K562 (cell line): ENCODE measurements around the gene HDAC7. TPM values are rescaled to one million over a fixed set of nuclear protein-coding genes. Genes with fewer than 3 reads are reported as not detected.
A peak's percentile ranks its signal among the peaks of the same experiment; 100 is the strongest.

Source experiments
- BACH1 ChIP-seq: fragments of 200-800 bp; sonication (Bioruptor generic); IDR thresholded peaks from 2 replicates; pipeline ENCODE4 v1.6.1; 2016; ENCODE audit warnings: missing genetic modification characterization, missing compliant biosample characterization
- CBX8 ChIP-seq: fragments of 200-600 bp; sonication (generic); IDR thresholded peaks from 2 replicates; pipeline ENCODE4 v1.6.1; 2012; ENCODE audit warnings: borderline replicate concordance, mixed run types, low read depth, mild to moderate bottlenecking, moderate library complexity, mixed read lengths, low read length, control low read depth, inconsistent platforms; ENCODE audit not compliant: poor library complexity, severe bottlenecking; ENCODE audit errors: extremely low read depth
- GATA2 ChIP-seq: sonication (generic); formaldehyde crosslinking; IDR thresholded peaks from 2 replicates; pipeline ENCODE4 v1.4.0; 2020; ENCODE audit warnings: mild to moderate bottlenecking, missing genetic modification reagents
- HDAC2 ChIP-seq: fragments of 450-650 bp; IDR thresholded peaks from 2 replicates; pipeline ENCODE4 v1.6.1; 2016; ENCODE audit warnings: mild to moderate bottlenecking
- IRF2 ChIP-seq: sonication (generic); formaldehyde crosslinking; IDR thresholded peaks from 2 replicates; pipeline ENCODE4 v1.8.1; 2022; ENCODE audit warnings: mild to moderate bottlenecking, missing genetic modification reagents
- MECOM ChIP-seq: fragments of 250-450 bp; sonication (Bioruptor Pico); IDR thresholded peaks from 2 replicates; pipeline ENCODE4 v1.8.0; 2022; ENCODE audit warnings: inconsistent platforms
- MTA1 ChIP-seq: fragments of 450-650 bp; IDR thresholded peaks from 2 replicates; pipeline ENCODE4 v1.6.1; 2017; ENCODE audit warnings: borderline replicate concordance
- NR1H2 ChIP-seq: sonication (generic); formaldehyde crosslinking; IDR thresholded peaks from 2 replicates; pipeline ENCODE4 v1.4.0; 2020; ENCODE audit warnings: mild to moderate bottlenecking, missing genetic modification reagents
- POLR3G ChIP-seq: IDR thresholded peaks from 2 replicates; pipeline ENCODE4 v1.6.1; 2011; ENCODE audit not compliant: insufficient read length, insufficient replicate concordance; ENCODE audit errors: extremely low read depth
- XRCC3 ChIP-seq: fragments of 450-650 bp; IDR thresholded peaks from 2 replicates; pipeline ENCODE4 v1.6.1; 2017; ENCODE audit warnings: mild to moderate bottlenecking, moderate library complexity
- ZNF212 ChIP-seq: fragments of 450-650 bp; formaldehyde crosslinking; IDR thresholded peaks from 2 replicates; pipeline ENCODE4 v1.4.0; 2020; ENCODE audit warnings: mild to moderate bottlenecking
- ZNF24 ChIP-seq: fragments of 450-650 bp; IDR thresholded peaks from 2 replicates; pipeline ENCODE4 v1.6.1; 2016
- ZNF347 ChIP-seq: fragments of 450-650 bp; formaldehyde crosslinking; IDR thresholded peaks from 2 replicates; pipeline ENCODE4 v1.4.0; 2020; ENCODE audit warnings: low read depth, mild to moderate bottlenecking, moderate library complexity
- ZNF766 ChIP-seq: fragments of 200-800 bp; sonication (Bioruptor generic); conservative IDR thresholded peaks from 2 replicates; pipeline ENCODE4 v1.6.1; 2016; ENCODE audit warnings: missing genetic modification characterization, missing compliant biosample characterization
- polyA plus RNA-seq, 8 experiments: library from polyadenylated mRNA; depleted of rRNA in 4 of 8; stranded (reverse) in 5 of 8; unstranded in 3 of 8; fragments of >200 nt; fragmentation: Nextera tagmentation in 2 of 8; fragmentation: Illumina TruSeq in 1 of 8; extraction: Ambion mirVana in 2 of 8; extraction: Trizol in 1 of 8; gene quantifications; 2 replicates each; pipeline versions ENCODE4 v1.2.1 to v1.2.3, GENCODE V29; 2011 to 2014; ENCODE audit warnings: inconsistent platforms in 1 of 8, missing spikeins in 1 of 8
- total RNA-seq, 7 experiments: library from RNA; depleted of rRNA in 6 of 7; stranded (reverse); fragments of >200 nt in 6 of 7; fragmentation: Illumina TruSeq in 2 of 7; extraction: Trizol in 2 of 7; gene quantifications; 2 replicates each; pipeline versions ENCODE4 v1.2.1 to v1.2.3, GENCODE V29; 2011 to 2021; ENCODE audit warnings: low replicate concordance in 1 of 7
- TF ChIP-seq, protein P1 (sequence below), 2 experiments: fragments of 450-650 bp; formaldehyde crosslinking in 1 of 2; IDR thresholded peaks; 2 replicates each; pipeline versions ENCODE4 v1.4.0 to v1.6.1; 2014 to 2020; ENCODE audit warnings: mild to moderate bottlenecking in 2 of 2, borderline replicate concordance in 1 of 2, low read depth in 1 of 2
- TF ChIP-seq, protein P2 (sequence below): fragments of 450-650 bp; IDR thresholded peaks from 2 replicates; pipeline ENCODE4 v1.7.1; 2018; ENCODE audit warnings: mild to moderate bottlenecking, low read depth; ENCODE audit not compliant: partially characterized antibody

HDAC7 gene
- total and polyA plus RNA-seq, 9 of the 15 experiments (the other 6 are each of a cell fraction or from before 2014, with no cell fraction given), result 2.5 to 129 (median 31.1) TPM

DNA sequence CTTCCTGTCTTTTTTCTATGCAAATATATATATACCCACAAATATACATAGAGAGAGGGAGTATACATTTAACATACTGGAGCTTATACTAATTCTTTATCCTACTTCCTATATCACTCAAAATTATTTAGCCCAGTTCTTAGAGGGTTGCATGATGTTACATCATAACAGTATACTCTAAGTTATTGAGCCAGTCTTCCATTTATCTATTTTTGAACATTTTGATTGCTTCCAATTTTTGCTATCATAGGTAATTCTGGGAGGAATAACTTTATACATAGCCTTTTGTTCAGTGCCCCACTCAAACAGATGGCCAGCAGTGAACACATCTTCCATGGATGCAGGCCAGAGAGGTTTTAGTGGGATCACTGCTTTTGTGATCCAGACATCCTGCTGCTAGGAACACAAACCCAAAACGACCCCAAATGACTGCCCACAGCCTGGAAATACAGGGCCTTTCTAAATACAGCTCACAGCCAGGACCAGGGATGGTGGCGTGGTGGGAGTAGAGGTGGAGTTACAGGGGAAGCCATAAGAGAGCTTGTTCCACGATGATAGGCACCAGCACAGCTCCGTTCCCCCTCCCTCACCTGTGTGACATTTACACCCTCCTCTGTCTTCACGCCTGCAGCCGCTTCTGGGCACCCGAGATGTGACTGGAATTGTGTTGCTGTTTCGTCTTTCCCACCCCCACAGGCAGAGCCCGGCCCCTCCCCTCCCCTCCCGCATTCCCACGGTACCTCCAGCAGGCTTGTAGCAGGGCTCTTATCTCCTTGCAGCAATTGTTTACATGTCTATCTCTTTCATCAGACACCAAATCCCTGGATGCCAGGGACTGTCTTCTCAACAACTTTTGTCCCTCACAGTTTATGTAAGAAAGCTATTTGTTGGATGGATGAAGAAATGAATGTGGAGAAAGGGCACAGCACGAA lies 30.7 kb upstream of the HDAC7 start (continued):
- no peak for TF ChIP-seq NR1H2 (CRISPR knock-in tag)
- TF ChIP-seq POLR3G, result no peak
- 0 out of 2 replicates have a peak, but pooled peaks have one; percentile 61 for TF ChIP-seq ZNF766 (CRISPR knock-in tag)
- peak; percentile 39; the same call in 1 of the 2 replicates for TF ChIP-seq MTA1
- TF ChIP-seq HDAC2, result peak; percentile 38; the same call in 1 of the 2 replicates
- 0 out of 2 replicates have a peak, but pooled peaks have one; percentile 22 for TF ChIP-seq MECOM (CRISPR knock-in tag)
- TF ChIP-seq XRCC3, result no peak
- TF ChIP-seq GATA2 (CRISPR knock-in tag), result peak; percentile 53; the same call in 1 of the 2 replicates
- TF ChIP-seq, protein P1, sequence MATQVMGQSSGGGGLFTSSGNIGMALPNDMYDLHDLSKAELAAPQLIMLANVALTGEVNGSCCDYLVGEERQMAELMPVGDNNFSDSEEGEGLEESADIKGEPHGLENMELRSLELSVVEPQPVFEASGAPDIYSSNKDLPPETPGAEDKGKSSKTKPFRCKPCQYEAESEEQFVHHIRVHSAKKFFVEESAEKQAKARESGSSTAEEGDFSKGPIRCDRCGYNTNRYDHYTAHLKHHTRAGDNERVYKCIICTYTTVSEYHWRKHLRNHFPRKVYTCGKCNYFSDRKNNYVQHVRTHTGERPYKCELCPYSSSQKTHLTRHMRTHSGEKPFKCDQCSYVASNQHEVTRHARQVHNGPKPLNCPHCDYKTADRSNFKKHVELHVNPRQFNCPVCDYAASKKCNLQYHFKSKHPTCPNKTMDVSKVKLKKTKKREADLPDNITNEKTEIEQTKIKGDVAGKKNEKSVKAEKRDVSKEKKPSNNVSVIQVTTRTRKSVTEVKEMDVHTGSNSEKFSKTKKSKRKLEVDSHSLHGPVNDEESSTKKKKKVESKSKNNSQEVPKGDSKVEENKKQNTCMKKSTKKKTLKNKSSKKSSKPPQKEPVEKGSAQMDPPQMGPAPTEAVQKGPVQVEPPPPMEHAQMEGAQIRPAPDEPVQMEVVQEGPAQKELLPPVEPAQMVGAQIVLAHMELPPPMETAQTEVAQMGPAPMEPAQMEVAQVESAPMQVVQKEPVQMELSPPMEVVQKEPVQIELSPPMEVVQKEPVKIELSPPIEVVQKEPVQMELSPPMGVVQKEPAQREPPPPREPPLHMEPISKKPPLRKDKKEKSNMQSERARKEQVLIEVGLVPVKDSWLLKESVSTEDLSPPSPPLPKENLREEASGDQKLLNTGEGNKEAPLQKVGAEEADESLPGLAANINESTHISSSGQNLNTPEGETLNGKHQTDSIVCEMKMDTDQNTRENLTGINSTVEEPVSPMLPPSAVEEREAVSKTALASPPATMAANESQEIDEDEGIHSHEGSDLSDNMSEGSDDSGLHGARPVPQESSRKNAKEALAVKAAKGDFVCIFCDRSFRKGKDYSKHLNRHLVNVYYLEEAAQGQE (IDR thresholded peaks at IDR 0.05; ENCODE audit: borderline replicate concordance), result no peak
- TF ChIP-seq, protein P1 (CRISPR knock-in tag; IDR thresholded peaks at IDR 0.05; ENCODE audit: low read depth), result no peak
- TF ChIP-seq CBX8, result no peak
- no peak for TF ChIP-seq ZNF212 (CRISPR knock-in tag)
- no peak for TF ChIP-seq ZNF347
- TF ChIP-seq, protein P2, sequence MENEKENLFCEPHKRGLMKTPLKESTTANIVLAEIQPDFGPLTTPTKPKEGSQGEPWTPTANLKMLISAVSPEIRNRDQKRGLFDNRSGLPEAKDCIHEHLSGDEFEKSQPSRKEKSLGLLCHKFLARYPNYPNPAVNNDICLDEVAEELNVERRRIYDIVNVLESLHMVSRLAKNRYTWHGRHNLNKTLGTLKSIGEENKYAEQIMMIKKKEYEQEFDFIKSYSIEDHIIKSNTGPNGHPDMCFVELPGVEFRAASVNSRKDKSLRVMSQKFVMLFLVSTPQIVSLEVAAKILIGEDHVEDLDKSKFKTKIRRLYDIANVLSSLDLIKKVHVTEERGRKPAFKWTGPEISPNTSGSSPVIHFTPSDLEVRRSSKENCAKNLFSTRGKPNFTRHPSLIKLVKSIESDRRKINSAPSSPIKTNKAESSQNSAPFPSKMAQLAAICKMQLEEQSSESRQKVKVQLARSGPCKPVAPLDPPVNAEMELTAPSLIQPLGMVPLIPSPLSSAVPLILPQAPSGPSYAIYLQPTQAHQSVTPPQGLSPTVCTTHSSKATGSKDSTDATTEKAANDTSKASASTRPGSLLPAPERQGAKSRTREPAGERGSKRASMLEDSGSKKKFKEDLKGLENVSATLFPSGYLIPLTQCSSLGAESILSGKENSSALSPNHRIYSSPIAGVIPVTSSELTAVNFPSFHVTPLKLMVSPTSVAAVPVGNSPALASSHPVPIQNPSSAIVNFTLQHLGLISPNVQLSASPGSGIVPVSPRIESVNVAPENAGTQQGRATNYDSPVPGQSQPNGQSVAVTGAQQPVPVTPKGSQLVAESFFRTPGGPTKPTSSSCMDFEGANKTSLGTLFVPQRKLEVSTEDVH, result no peak
- TF ChIP-seq IRF2 (CRISPR knock-in tag), result no peak
- peak; percentile 86; the same call in 1 of the 2 replicates for TF ChIP-seq ZNF24
- no peak; the same call in 1 of the 2 replicates for TF ChIP-seq BACH1 (tag)
